Smooth muscle cell (in vitro differentiated cells): ENCODE data around the gene TOM1L2. TPM values are rescaled to one million over a fixed set of nuclear protein-coding genes. Genes with fewer than 3 reads are reported as not detected.
A peak's percentile ranks its signal among the peaks of the same experiment; 100 is the strongest.

Source experiments
- DNase-seq: peaks from one replicate; lab custom pipeline; 2025; ENCODE audit not compliant: unreplicated experiment; lab: John Stamatoyannopoulos, UW
- H2AFZ ChIP-seq: fragments of 200-600 bp; sonication (generic); 2 replicates; pipeline ENCODE4 v1.6.0; 2016; ENCODE audit warnings: antibody characterized with exemption, low read depth, mild to moderate bottlenecking
- H3F3A ChIP-seq: fragments of 200-600 bp; sonication (generic); 2 replicates; pipeline ENCODE4 v1.6.0; 2017; ENCODE audit warnings: antibody characterized with exemption, low read depth
- H3K27ac ChIP-seq: fragments of 200-600 bp; sonication (generic); 2 replicates; pipeline ENCODE4 v1.5.1; 2016; ENCODE audit warnings: low read depth, mild to moderate bottlenecking
- H3K27me3 ChIP-seq: fragments of 200-600 bp; sonication (generic); 2 replicates; pipeline ENCODE4 v1.6.1; 2016; ENCODE audit warnings: low read depth, mild to moderate bottlenecking
- H3K36me3 ChIP-seq: fragments of 200-600 bp; sonication (generic); 2 replicates; pipeline ENCODE4 v1.5.1; 2016; ENCODE audit warnings: low read depth
- H3K4me1 ChIP-seq: fragments of 200-600 bp; sonication (generic); 2 replicates; pipeline ENCODE4 v1.5.1; 2016; ENCODE audit warnings: low read depth
- H3K4me2 ChIP-seq: fragments of 200-600 bp; sonication (generic); 2 replicates; pipeline ENCODE4 v1.6.0; 2016; ENCODE audit warnings: mild to moderate bottlenecking
- H3K4me3 ChIP-seq: fragments of 200-600 bp; sonication (generic); 2 replicates; pipeline ENCODE4 v1.5.1; 2016; ENCODE audit warnings: mild to moderate bottlenecking
- H3K79me2 ChIP-seq: fragments of 200-600 bp; sonication (generic); 2 replicates; pipeline ENCODE4 v1.6.0; 2016; ENCODE audit warnings: low read depth, mild to moderate bottlenecking
- H3K9ac ChIP-seq: fragments of 200-600 bp; sonication (generic); 2 replicates; pipeline ENCODE4 v1.6.0; 2016; ENCODE audit warnings: low read depth
- H3K9me3 ChIP-seq: fragments of 200-600 bp; sonication (generic); replicated peaks from 2 replicates; pipeline ENCODE4 v1.5.1; 2016; ENCODE audit warnings: low read depth
- H4K20me1 ChIP-seq: fragments of 200-600 bp; sonication (generic); 2 replicates; pipeline ENCODE4 v1.6.0; 2016; ENCODE audit warnings: low read depth
- CTCF ChIP-seq: fragments of 200-600 bp; sonication (generic); IDR thresholded peaks from 2 replicates; pipeline ENCODE4 v1.5.1; 2017; ENCODE audit warnings: borderline replicate concordance, mild to moderate bottlenecking, antibody characterized with exemption; ENCODE audit not compliant: insufficient read depth, poor library complexity, severe bottlenecking
- WGBS: methylation state at CpG from one replicate; pipeline ENCODE4 v1.1.7; 2016; ENCODE audit warnings: low lambda C conversion rate; 5-methylcytosine and 5-hydroxymethylcytosine counted together
- polyA plus RNA-seq: library from polyadenylated mRNA; unstranded; fragments of >200 nt; fragmentation: Nextera tagmentation; extraction: Ambion mirVana; gene quantifications from 2 replicates; pipeline ENCODE4 v1.2.1, GENCODE V29; 2016
- total RNA-seq: library from RNA; depleted of rRNA; stranded (reverse); fragments of >200 nt; gene quantifications from 2 replicates; pipeline ENCODE4 v1.2.3, GENCODE V29; 2014

Gene TOM1L2
- total and polyA plus RNA-seq, 2 experiments from 2014 or later = 20.3 to 27.0 TPM

DNA sequence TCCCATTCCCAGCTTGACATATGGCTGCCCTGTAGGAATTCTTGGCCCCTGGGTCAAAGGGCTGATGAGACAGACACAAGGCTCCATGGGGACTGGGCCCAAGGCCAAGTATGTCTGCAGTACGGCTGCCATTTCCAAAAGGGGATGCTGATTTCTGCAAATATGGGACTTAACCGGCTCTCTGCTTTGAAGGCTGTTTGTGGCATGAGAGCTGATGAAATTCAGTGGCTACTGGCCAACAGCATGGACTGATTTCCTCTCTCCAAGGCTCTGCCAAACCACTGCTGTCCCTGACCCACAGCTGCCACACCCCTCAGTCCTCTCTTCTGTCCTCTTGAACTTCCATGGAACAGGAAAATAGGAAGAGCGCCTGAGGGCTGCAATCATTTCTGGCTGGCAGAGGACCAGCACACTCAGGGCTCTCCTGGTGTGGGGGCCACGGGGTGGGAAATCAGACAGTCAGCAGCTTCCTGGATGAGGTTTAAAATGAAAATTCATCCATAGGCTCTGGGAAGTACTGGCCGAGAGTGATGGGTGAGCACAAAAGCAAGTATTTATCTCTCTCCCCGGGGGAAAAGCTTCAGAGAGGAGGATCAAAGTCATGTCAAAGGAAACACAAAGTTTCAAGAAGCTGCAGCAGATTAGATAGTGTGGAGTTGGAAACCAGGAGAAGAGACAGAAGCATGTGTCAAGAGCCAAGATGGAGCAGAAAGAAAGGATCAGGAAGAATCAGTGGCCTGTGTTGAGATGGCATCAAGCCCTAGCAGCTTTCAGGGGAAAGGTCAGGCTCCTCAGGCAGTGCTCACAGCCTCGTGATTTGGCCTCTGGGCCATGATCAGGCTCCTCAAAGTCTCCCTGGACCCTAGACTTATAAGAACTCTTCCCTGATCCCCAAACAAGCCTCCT is 71.3 kb downstream of the TOM1L2 start:
- Histone ChIP-seq H2AFZ (no peak overlapping the region), H3F3A (no peaks in the 10 kb centered on the region), H4K20me1 (peaks cover 35% of the 10 kb centered on the region), H3K4me1 (no peaks in the 10 kb centered on the region), H3K36me3 (no peaks in the 10 kb centered on the region), H3K79me2 (no peaks in the 10 kb centered on the region), H3K27me3 (no peaks in the 10 kb centered on the region), H3K9me3 (no peaks in the 10 kb centered on the region), H3K4me2 (peak overlapping the region; percentile 7), H3K4me3 (no peak overlapping the region), H3K27ac (peak overlapping the region; percentile 36), H3K9ac (no peak overlapping the region)
- 25% methylated on average over 7 of the region's 7 CpGs for WGBS
- TF ChIP-seq CTCF = no peak
- no peak for DNase-seq

- 88% methylated on average over 3 of the region's 3 CpGs for WGBS
- Histone ChIP-seq H3K9ac (no peak overlapping the region), H4K20me1 (peaks cover 35% of the 10 kb centered on the region), H3K36me3 (no peaks in the 10 kb centered on the region), H2AFZ (no peak overlapping the region), H3K79me2 (no peaks in the 10 kb centered on the region), H3K9me3 (no peaks in the 10 kb centered on the region), H3K27me3 (no peaks in the 10 kb centered on the region), H3F3A (no peaks in the 10 kb centered on the region), H3K4me2 (no peak overlapping the region), H3K4me3 (no peak overlapping the region), H3K27ac (no peak overlapping the region), H3K4me1 (no peaks in the 10 kb centered on the region)
- DNase-seq = no peak
- no peak for TF ChIP-seq CTCF
Observed at GRCh38 chr17:17899486-17899885, 72.7 kb downstream of the TOM1L2 start.

GRCh38 chr17:17898673-17899072 is 73.5 kb downstream of the TOM1L2 start:
- Histone ChIP-seq H4K20me1 (peaks cover 35% of the 10 kb centered on the region), H3K9me3 (no peaks in the 10 kb centered on the region), H3K9ac (no peak overlapping the region), H3K79me2 (no peaks in the 10 kb centered on the region), H3K4me2 (no peak overlapping the region), H2AFZ (no peak overlapping the region), H3K27me3 (no peaks in the 10 kb centered on the region), H3F3A (no peaks in the 10 kb centered on the region), H3K4me3 (no peak overlapping the region), H3K27ac (no peak overlapping the region), H3K36me3 (no peaks in the 10 kb centered on the region), H3K4me1 (no peaks in the 10 kb centered on the region)
- 97% methylated on average over 2 of the region's 2 CpGs for WGBS
- no peak for TF ChIP-seq CTCF
- no peak for DNase-seq
